LoVo (cell line): ENCODE measurements around the gene DOK5.
"Not testable (repeated sequence)": the region's sequence is repeated elsewhere in the genome, so short reads cannot be mapped to it uniquely, and the experiment has no call there.

Experiments
- DNase-seq: peaks from one replicate; pipeline ENCODE4 v3.0.0-alpha.2; 2016; ENCODE audit warnings: low spot score

Gene DOK5

DNA sequence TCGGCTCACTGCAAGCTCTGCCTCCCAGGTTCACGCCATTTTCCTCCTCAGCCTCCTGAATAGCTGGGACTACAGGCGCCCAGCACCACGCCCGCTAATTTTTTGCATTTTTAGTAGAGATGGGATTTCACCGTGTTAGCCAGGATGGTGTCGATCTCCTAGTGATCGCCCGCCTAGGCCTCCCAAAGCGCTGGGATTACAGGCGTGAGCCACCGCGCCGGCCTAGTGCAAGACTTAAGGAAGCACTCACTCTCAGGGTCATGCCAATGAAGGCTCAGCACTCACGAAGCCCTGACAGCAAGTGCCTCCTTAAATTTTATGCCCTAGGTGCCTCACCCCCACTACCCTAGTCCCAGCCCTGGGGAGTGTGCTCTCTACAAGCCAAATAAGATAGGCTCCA lies 4.7 kb upstream of the DOK5 start:
- no peak for DNase-seq

- DNase-seq: no peak
Observed at GRCh38 chr20:54472607-54473006, 2.8 kb upstream of the DOK5 start.

DNA sequence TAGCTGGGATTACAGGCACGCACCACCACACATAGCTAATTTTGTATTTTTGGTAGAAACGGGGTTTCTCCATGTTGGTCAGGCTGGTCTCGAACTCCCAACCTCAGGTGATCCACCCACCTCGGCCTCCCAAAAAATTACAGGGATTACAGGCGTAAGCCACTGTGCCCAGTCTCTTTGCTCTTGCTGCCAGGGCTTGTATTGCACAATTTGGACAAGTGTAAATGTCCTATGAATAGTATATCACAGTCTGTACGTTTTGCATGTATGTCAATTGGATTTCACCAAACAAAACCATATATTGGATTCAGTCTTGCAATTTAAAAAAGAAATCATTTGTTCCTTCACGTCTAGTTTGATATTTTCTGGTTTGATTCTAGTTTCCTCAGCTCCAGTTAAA lies 2.1 kb upstream of the DOK5 start:
- no peak for DNase-seq

GRCh38 chr20:54474046-54474445 lies 1.3 kb upstream of the DOK5 start:
- no peak for DNase-seq

DNA sequence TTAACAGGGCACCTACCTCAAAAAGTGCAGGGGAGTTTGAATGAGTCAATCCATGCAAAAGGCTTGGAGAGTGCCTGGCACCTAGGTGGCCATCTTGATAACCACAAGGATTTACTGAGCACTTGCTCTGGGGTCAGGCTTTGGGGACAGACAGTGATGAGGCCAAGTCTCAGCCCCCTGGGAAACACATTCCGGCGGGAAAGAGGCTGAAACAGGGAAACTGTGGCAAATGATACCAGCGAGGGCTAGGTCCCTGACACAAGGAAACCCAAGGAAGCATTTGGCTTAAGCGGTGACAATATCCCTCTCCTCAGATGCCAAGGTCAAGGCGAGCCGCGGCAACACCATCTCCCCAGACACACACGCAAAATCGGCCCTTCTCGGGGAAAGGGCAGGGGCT lies 527 bp upstream of the DOK5 start:
- DNase-seq: no peak

DNA sequence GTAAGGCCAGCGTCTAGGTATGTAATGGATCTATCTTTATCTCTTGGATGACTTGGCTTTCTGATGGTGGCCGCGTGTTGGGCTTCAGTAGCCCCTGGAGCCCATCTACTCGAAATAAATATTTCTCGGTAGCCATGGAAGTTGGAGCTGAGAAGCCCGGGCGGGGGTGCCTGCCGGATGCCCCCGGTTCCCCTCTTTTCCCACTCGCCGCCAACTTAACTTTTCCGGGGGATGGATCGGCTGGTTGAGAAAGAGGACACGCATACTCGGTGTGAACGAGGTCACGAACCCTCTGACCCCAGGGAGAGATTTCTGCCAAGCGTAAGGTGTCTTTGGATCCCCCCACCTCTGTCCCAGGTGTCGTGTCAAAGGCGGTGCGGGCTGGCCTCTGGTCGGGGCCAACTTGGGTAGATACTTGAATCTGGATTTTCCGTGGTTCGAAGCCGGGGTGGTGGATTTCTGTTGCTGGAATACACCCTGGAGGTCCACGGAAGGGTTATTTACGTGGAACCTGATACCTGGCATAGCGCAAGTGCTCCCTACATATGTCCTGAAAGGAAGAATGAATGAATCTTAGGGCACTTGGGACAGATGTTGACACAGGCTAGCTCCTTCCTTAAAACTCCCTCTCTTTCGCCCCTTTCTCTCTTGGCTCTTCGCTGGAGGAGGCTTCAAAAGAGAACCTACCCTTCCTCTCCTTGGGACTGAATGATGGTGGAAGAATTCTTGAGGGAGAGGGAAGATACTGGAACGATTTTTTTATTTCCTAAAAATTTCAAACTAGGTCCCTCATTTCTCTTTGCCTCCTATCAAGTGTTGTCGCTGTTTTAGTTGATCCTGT lies 996 bp downstream of the DOK5 start:
- no peak for DNase-seq

DNA sequence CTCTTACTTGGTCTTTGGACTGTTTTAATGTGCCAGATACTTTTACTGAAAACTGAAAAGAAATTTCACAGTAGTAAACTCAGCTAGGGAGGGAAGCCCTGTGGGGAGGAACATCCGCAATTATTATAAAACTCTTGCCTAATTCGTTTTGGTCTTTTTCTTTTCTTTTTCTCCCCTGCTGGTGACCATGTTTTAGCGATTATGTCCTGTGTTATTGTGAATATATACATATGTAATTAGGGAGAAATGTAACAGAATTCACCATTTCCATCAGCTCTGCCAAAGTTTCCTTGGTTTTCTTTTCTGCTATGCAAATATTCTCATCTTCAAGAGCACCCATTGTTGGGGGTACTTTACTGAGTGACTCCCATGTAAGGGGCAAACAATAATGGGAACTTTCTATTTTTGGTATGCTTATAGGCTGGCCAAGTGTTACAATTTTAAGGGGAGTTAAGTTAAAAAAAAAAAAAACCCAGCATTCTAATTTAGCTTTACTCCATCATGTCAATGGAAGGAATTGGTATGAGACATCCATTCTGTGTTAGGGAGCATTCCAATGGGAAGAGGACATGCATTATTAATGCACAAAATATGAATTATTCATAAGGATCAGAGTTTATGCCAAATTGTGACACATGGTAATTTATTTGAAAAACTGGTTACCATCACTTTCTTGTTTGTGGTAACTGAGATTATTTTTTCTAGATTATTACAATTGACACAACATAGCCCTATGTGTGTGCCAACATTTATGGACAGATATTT lies 2.0 kb downstream of the DOK5 start:
- no peak for DNase-seq

DNA sequence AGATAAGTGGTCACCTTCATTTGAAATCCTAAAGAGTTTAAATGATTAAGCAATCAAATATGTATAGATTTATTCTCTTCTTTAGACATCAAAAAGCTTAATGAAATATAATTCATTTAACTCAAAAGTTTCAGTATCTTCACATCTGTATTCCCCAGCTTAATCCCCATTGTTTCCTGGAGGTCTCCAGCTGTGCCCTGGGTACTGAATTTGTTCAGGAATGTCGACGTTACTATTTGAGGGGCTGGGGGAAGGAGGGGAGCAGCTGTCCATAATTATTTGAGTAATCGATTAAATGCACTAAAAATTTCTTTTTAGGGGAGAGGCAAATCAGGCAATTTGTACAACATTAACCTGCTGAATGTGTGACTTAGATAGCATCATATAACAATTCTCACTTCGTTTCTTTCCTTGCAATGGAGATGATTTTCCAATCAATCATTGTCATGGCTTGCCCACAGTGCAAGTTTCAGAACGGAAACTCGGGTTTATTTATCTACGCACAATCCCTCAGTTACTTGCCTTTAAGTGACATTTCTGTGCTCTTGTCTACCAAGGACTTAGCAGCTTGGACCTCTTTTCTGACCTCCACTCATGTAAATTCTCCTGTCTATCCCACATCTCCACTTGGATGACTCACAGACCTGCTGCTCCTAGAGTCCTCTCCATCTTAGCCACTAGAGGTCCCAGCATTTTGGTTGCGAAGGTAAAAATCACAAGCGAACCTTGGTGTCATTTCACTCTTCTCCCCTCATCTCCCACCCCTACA lies 3.9 kb downstream of the DOK5 start:
- DNase-seq: peak; percentile 31

DNA sequence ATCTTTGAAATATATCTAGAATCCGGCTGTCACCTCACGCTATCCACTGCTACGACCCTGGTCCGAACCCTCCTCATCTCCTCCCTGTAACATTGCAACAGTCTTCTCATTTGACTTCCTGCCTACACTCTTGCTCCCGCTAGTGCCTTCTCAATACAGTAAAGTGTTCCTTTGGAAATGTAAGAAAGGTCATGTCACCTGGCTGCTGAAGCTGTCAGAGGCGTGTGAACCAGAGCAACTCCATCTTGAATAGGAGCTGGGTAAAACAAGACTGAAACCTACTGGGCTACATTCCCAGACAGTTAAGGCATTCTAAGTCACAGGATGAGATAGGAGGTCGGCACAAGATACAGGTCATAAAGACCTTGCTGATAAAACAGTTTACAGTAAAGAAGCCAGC lies 4.5 kb downstream of the DOK5 start:
- not testable (repeated sequence) for DNase-seq

DNA sequence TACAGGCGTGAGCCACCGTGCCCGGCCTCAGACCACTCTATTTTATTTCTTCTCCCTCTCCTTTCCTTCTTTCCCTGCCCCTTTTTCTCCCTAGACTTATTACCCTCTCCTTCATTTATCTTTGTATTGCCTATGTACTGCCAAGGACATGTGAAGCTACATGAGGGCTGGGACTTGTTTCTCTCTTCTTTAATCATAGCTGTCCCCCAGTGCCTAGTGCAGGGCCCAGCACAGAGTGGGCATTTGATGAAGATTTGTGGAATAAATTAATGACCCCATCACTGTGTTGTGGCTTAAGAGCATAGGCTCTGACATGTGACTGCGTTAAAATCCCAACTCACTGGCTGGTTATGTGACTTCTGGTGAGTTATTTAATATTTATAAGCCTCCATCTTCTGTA lies 6.0 kb downstream of the DOK5 start:
- no peak for DNase-seq

DNA sequence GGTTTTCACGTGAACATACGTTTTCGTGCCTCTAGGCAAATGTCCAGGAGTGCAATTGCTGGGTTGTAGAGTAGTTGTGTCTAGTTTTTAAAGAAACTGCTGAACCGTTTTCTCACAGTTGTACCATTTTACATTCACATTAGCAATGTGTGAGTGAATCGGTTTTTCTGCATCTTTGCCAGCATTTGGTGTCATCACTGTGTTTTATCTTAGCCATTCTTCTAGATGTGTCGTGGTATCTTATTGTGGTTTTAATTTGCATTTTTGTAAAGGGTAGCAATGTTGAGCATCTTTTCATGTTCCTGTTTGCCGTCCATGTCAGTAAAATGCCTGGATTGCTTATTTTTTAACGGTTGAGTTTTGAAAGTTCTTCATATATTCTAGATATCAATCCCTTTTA lies 10.2 kb downstream of the DOK5 start:
- no peak for DNase-seq

DNA sequence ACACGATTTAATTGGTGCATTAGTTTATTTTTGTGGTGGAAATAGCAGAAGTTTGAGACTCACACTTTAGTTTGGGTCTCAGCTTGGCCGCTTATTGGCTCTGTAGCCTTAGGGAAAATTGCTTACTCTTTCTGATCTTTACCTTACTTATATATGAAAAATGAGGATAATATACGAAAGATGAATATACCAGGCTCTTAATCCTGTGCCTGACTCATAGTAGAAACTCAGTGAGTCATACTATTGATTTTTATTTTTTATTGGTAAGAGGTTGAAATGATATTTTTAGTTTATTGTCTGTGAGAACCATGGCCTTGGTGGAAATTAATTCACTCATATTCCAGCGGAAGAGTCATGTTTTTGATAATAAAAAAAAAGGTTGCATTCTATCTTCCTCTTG lies 11.2 kb downstream of the DOK5 start:
- DNase-seq: no peak

DNA sequence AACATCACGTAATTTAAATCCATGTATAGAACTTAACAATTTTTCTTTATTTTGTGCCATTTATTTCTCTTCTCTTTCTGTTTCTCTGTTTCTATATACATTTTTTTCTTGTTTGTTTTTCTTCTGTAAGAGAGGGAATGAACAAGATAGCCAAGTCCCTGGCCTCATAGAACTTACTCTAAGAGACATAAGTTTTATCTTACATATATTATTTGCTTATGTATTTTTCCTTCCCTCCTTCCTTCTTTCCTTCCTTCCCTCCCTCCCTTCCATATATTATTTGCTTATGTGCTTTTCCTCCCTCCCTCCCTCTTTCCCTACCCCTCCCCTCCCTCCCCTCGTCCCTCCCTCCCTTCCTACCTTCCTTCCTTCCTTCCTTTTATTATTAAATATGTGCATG lies 13.0 kb downstream of the DOK5 start:
- no peak for DNase-seq

DNA sequence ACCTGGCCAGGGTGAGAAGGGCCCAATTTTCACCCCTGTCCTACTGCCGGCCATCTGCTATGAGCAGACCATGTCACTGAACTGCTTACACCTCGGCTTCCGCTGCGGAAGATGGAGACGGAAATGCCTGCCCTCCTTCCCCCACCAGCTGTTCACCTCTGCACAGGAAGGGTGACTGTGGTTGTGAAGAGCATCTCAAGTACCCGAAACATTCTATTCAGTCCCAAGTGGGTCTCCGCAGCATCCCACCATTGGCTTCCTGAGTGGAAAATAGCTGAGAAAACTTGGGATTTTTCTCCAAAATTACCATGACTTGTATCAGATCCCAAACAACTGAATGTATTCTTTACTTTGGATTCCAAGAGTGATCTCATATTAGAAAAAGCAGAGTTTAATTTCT lies 16.1 kb downstream of the DOK5 start:
- DNase-seq: no peak

- DNase-seq: no peak
Observed at GRCh38 chr20:54494303-54495006, 19.1 kb downstream of the DOK5 start.

- DNase-seq: no peak
Observed at GRCh38 chr20:54497931-54498718, 22.7 kb downstream of the DOK5 start.

DNA sequence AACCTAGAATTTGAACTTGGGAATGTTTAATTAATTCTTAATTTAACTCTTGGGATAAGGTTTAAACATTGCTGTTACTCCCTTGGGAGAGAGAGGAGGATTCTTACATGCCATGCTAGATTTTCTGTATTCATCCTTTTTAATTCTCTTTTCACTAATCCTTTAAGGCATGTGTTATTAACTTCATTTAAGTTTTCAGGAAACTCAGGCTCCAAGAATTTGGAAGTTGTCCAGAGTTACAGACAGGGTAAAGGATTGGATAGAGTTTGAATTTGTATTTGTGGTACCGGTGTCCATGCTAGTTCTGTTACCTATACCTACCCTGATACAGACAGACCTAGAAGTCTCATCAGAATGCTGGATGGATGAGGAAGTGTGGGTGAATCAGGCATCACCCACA lies 23.7 kb downstream of the DOK5 start:
- no peak for DNase-seq

- DNase-seq: no peak
Observed at GRCh38 chr20:54502179-54502578, 26.8 kb downstream of the DOK5 start.

DNA sequence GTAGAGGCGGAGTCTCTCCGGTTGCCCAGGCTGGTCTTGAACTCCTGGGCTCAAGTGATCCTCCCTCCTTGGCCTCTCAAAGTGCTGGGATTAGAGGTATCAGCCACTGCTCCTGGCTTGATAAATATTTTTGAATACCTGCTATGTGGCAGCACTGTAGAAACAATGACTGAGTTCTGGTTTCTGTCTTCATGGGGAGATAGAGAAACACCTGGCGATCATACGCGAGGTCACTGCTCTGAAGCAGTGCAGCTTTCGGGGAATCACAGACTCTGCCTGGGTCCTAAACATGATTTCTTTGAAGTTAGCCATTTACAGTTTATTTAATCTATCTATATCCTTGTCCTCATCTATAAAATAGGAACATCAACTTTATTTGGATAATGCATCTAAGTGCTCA lies 31.2 kb downstream of the DOK5 start:
- DNase-seq: no peak

- no peak for DNase-seq
Observed at GRCh38 chr20:54510541-54511129, 35.2 kb downstream of the DOK5 start.

DNA sequence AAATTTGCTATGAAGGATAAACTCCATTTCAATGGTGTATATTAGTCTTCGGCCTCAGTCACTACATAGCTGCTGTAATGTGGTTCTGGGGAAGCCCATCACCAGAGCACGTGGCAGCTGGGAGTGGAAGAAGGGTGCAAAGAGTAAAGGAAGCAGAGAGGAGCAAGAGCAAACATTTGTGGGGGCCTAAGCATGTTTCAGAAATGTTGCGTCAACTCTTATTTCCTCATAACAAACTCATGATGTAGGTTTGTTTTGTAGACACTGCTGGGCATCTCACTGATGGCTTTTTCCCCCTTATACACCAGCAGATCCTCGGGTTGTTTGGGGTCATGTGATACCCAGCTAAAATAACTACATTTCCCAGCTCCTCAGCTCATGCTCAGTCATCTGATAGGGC lies 37.3 kb downstream of the DOK5 start:
- DNase-seq: no peak
